ENCODE results near the gene CEP89.
"Not testable (repeated sequence)": the region's sequence is repeated elsewhere in the genome, so short reads cannot be mapped to it uniquely, and the experiment has no call there.

- not testable (repeated sequence) for TF ChIP-seq CTCF (IDR thresholded peaks at IDR 0.05; ENCODE audit: low read length); EZH2 (IDR thresholded peaks at IDR 0.05; ENCODE audit: borderline replicate concordance, low read length)
These were observed 123.7 kb downstream of the CEP89 start for GRCh38 chr19:32848035-32848434.
